H4 (cell line): Measurements from ENCODE around the gene EIF5. TPM values are rescaled to one million over a fixed set of nuclear protein-coding genes. Genes with fewer than 3 reads are reported as not detected.

Experiments used
- DNase-seq: peaks from one replicate; pipeline ENCODE4 v3.0.0-alpha.2; 2015; ENCODE audit warnings: low spot score
- total RNA-seq: library from RNA; depleted of rRNA; stranded (reverse); fragments of >200 nt; shearing (Covaris generic); gene quantifications from 2 replicates; pipeline ENCODE4 v1.2.3, GENCODE V29; 2014

The EIF5 gene
- total RNA-seq, 1 experiment from 2014 or later: 145 TPM

DNA sequence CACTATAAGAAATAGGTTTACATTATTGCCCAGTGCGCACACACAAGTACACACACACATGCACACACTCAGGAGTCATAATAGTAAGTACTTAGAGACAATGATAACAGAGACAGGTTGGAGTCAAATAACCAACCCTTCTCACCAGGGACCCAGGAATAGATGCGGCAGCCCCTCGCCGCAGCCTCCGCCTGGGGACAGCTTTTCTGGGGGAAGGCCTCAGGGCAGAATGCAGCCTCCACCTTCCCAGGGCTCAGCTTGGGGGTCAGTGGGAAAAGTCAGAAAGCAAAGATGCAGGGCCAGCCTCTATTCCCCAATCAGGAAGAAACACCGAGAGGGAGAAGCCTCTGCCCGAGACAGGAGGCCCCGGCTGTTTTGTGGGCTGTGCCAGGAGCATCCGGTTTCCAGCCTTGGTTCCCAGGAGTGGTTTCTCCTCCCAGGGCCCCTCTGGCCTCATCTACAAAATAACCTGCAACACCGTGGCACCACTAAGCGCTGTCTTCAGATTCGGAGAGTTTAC, 23.4 kb upstream of the EIF5 start:
- DNase-seq: no peak

- no peak for DNase-seq
These were observed 22.7 kb upstream of the EIF5 start for GRCh38 chr14:103311171-103311997.

DNA sequence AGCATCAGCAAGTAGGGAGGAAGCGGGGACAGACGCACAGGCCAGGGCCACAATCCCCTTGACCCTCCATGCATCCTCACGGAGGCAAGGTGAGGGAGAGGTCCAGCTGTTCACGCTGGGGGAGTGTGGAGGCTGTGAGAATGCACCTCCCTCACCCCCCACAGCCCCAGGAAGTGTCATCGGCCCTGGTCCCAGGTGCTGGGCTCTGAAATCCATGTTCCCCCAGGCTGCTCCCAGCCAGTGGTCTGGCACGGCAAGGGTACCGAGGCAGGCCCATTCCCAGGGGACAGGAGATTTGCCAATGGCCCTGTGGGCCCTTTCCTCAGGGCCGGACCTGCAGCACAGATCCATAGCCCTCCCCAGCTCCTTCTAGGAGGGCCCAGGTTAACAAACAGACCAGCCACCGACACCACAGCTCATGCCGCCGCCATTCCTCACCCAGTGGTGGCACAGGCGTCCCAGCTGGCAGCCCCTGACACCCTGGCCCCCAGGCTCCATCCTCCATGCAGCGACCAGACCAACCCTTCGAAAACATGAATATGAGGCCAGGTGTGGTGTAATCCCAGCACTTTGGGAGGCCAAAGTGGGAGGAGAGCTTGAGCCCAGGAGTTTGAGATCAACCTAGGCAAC, 21.9 kb upstream of the EIF5 start:
- DNase-seq: no peak

DNA sequence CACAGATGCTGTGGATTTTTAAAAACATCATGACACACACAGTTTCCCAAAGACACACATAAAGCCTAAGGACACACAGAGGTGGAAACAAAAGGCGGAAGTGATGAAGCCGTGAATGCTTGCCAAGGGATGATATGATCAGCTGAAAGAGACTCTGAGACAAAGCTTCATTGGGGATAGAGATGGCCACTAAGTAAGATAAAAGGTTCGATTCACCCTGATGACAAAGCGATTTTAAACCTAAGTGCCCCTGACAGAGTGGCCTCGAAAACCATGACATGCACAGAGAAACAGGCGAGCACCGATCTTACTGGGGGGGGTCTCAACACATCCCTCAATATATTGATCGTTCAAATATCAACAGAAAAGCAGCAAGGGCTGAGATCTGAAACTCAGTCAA, 20.3 kb upstream of the EIF5 start:
- DNase-seq: no peak

DNA sequence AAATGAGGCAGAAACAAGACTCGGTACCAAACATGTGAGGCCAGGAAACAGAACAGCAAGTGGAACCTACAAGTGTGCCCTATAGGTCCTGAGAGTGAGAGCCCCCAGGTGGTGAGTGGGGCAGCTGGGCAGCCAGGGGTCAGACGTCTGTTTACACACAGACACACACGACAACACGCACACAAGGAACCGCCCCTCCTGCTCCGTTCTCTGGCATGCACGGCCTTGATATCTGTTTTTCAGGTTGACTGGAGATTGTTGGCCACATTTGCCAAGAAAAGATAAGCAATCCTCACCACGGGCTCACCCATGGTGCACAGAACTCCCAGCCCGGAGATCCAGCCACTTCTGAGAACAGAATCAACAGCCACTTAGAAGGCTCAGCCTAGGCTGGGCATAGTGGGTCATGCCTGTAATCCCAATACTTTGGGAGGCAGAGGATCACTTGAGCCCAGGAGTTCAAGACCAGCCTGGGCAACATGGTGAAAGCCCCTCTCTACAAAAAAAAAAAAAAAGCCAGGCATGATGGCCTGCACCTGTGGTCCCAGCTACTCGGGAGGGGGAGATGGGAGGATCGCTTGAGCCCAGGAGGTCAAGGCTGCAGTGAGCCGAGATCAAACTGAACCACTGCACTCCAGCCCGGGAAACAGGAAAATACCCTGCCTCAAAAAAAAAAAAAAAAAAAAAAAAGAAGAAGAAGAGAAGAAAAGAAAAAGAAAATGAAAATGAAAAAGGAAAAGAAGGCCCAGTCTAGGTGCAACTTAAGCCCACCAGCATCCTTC, 19.4 kb upstream of the EIF5 start:
- DNase-seq: no peak

- DNase-seq: peak; percentile 14
These were observed 18.6 kb upstream of the EIF5 start for GRCh38 chr14:103315351-103315911.

DNA sequence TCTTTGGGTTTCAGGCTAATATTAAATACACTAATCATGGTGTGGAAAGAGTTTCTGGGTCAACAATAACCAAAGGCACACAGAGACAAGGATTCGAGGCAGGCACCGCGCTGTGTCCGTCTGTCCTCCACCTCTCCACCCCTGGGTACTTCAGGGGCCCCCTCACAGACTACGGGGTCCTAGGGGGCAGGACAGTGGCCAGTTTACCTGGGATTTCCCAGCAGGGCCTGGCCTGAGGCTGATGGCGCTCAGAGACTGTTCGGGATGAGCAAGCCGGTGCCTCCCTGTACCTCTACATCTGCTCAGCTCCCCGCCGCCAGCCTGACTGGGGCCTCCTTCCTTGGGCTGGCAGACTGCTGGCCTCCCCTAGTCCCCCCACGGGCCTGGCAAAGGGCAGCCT, 18.1 kb upstream of the EIF5 start:
- DNase-seq: no peak

- DNase-seq: no peak
These were observed 17.3 kb upstream of the EIF5 start for GRCh38 chr14:103316721-103317121.

DNA sequence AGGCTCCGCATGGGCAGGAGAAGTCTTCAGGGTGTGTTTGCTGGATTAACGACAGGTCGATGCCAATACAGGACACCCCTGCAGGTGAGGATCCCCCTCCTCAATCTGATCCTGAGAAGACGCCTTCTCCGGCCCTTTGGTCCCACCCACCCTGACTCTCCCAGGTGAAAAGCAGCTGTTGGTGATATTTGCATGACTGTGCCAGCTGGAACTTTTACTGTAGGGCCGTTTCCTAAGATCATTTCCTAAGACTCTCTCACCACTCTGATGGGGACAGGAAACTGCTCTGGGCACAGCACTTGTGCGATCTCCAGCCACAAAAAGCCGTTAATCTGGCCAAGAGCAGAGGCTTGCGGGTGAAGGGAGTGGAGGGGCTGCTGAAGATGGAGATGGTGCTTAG, 16.8 kb upstream of the EIF5 start:
- DNase-seq: no peak

GRCh38 chr14:103317976-103318580, 16.0 kb upstream of the EIF5 start:
- DNase-seq: no peak

DNA sequence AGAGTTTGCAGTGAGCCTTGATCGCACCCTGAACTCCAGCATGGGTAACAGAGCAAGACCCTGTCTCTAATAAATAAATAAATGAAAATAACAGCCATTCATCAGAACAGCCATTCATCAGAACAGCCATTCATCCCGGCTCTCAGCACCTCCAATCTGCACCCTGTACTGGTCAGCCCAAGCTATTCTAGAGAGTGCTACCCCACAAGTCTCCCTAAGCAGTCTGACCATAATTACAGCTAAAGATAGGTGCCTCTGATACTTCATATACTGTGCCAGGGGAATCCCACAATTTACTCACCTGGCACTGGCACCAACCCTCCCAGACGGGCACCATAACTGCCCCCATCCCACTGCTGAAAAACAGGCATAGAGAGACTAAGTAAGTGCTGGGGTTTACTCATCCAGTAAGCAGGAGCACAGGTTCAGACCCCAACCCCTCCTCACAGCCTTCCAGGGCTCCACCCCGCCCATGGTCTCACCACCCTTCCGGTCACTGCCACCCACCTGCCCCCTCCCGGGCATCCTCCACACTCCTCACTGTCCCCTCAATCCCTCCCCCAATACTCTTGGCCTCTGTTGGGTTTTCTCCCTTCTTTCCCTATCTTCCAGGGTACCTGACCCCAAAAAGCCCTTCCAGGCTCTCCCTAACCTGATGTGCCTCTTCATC, 15.2 kb upstream of the EIF5 start:
- DNase-seq: no peak

- no peak for DNase-seq
These were observed 14.6 kb upstream of the EIF5 start for GRCh38 chr14:103319422-103319821.

GRCh38 chr14:103326078-103326477, 8.0 kb upstream of the EIF5 start:
- no peak for DNase-seq

GRCh38 chr14:103328941-103329340, 5.1 kb upstream of the EIF5 start:
- DNase-seq: no peak

GRCh38 chr14:103329401-103330347, 4.4 kb upstream of the EIF5 start:
- peak; percentile 44 for DNase-seq

- no peak for DNase-seq
These were observed 3.5 kb upstream of the EIF5 start for GRCh38 chr14:103330536-103330935.

- no peak for DNase-seq
These were observed 1.7 kb upstream of the EIF5 start for GRCh38 chr14:103332143-103332919.

GRCh38 chr14:103334644-103335622, 896 bp downstream of the EIF5 start:
- peak; percentile 51 for DNase-seq
